Gastrocnemius medialis (tissue), 4 donors: ENCODE results near the gene CIDEC.

ENCODE experiments used
- CTCF ChIP-seq, 5 experiments: fragments of 450-650 bp in 3 of 5; fragments of 200-600 bp in 2 of 5; sonication (generic) in 2 of 5; IDR thresholded peaks in 4 of 5; conservative IDR thresholded peaks in 1 of 5; 1 replicate in 4 of 5; 2 replicates in 1 of 5; pipeline ENCODE4 v1.5.1; 2016 to 2019; ENCODE audit warnings: antibody characterized with exemption in 5 of 5, mild to moderate bottlenecking in 3 of 5, moderate library complexity in 3 of 5
- POLR2A ChIP-seq, 2 donors: fragments of 450-650 bp; IDR thresholded peaks; one replicate each; pipeline ENCODE4 v1.6.1; 2017; ENCODE audit warnings: antibody characterized with exemption in 2 of 2, mild to moderate bottlenecking in 2 of 2, moderate library complexity in 2 of 2

- TF ChIP-seq CTCF (IDR thresholded peaks at IDR 0.05 in 4 of 5, conservative IDR thresholded peaks at IDR 0.05 in 1 of 5) (no peak), POLR2A (IDR thresholded peaks at IDR 0.05) (no peak)
Observed at GRCh38 chr3:9884555-9885165, 4.6 kb upstream of the CIDEC start.
